Caco-2 (cell line): Measurements from ENCODE around the gene PIP5KL1. TPM values are rescaled to one million over a fixed set of nuclear protein-coding genes. Genes with fewer than 3 reads are reported as not detected.

Experiments used
- BruUV-seq: library from RNA; stranded (reverse); fragments of 400-500 nt; replicated peaks from 2 replicates; lab custom pipeline; 2021; lab: Mats Ljungman, UMichigan
- CTCF ChIA-PET: fragments of 300-600 bp; sonication (Branson Sonifier 250); formaldehyde crosslinking; loops from one replicate; lab custom pipeline; 2022; ENCODE audit warnings: antibody characterized with exemption; lab: Charles Lee
- POLR2A ChIA-PET: fragments of 300-600 bp; sonication (Branson Sonifier 250); formaldehyde crosslinking; loops from one replicate; lab custom pipeline; 2022; ENCODE audit warnings: antibody characterized with exemption; lab: Charles Lee
- DNase-seq, 2 experiments: peaks; one replicate each; pipeline versions ENCODE4 v3.0.0 to v3.0.0-alpha.2; 2020 to 2022
- H3K27me3 ChIP-seq: replicated peaks from 2 replicates; pipeline ENCODE4 v1.6.0; 2011; ENCODE audit warnings: low read length; ENCODE audit not compliant: control insufficient read depth, insufficient read depth
- H3K36me3 ChIP-seq: 2 replicates; pipeline ENCODE4 v1.5.1; 2011; ENCODE audit warnings: low read length; ENCODE audit not compliant: control insufficient read depth, insufficient read depth
- H3K4me1 ChIP-seq: fragments of 250-450 bp; sonication (Bioruptor Pico); 2 replicates; pipeline ENCODE4 v1.5.1; 2020; ENCODE audit warnings: mild to moderate bottlenecking
- H3K4me3 ChIP-seq: 2 replicates; pipeline ENCODE4 v1.5.1; 2011; ENCODE audit warnings: low read depth, mild to moderate bottlenecking, control low read depth, low read length
- H3K9me3 ChIP-seq: fragments of 250-450 bp; sonication (Bioruptor Pico); 2 replicates; pipeline ENCODE4 v1.5.1; 2020; ENCODE audit warnings: mild to moderate bottlenecking, moderate library complexity
- H3K27ac Mint-ChIP-seq: one replicate; pipeline ENCODE4 v1.8.0; 2022; ENCODE audit warnings: mixed read lengths; ENCODE audit not compliant: unreplicated experiment
- H3K27me3 Mint-ChIP-seq: one replicate; pipeline ENCODE4 v1.8.0; 2022; ENCODE audit warnings: mixed read lengths; ENCODE audit not compliant: insufficient read depth, unreplicated experiment
- H3K36me3 Mint-ChIP-seq: one replicate; pipeline ENCODE4 v1.8.0; 2022; ENCODE audit warnings: mild to moderate bottlenecking, mixed read lengths; ENCODE audit not compliant: insufficient read depth, unreplicated experiment
- H3K4me1 Mint-ChIP-seq: one replicate; pipeline ENCODE4 v1.8.0; 2022; ENCODE audit warnings: low read depth, mixed read lengths; ENCODE audit not compliant: unreplicated experiment
- H3K4me3 Mint-ChIP-seq: one replicate; pipeline ENCODE4 v1.8.0; 2022; ENCODE audit warnings: mild to moderate bottlenecking, moderate library complexity, mixed read lengths; ENCODE audit not compliant: unreplicated experiment
- H3K9me3 Mint-ChIP-seq: one replicate; pipeline ENCODE4 v1.8.0; 2022; ENCODE audit warnings: mixed read lengths; ENCODE audit not compliant: unreplicated experiment
- intact Hi-C: fragments of 100-400 bp; cut with micrococcal nuclease; formaldehyde crosslinking; loops from one replicate; pipeline ENCODE4 v1.10.0; 2022; ENCODE audit not compliant: unreplicated experiment
- total RNA-seq: library from RNA; stranded (reverse); gene quantifications from 2 replicates; pipeline ENCODE4 v1.2.3, GENCODE V29; 2022
- TF ChIP-seq, protein P1 (sequence below), 2 experiments: fragments of 200-600 bp in 1 of 2; IDR thresholded peaks; 1 replicate in 1 of 2; 2 replicates in 1 of 2; pipeline versions ENCODE4 v1.5.1 to v1.8.0; 2011 to 2022; ENCODE audit warnings: antibody characterized with exemption in 1 of 2, control low read depth in 1 of 2, inconsistent platforms in 1 of 2, low read depth in 1 of 2, low read length in 1 of 2, mild to moderate bottlenecking in 1 of 2, moderate library complexity in 1 of 2; ENCODE audit not compliant: insufficient read depth in 1 of 2, severe bottlenecking in 1 of 2, unreplicated experiment in 1 of 2

The PIP5KL1 gene
- total RNA-seq, 1 experiment from 2014 or later = 2.3 TPM

DNA sequence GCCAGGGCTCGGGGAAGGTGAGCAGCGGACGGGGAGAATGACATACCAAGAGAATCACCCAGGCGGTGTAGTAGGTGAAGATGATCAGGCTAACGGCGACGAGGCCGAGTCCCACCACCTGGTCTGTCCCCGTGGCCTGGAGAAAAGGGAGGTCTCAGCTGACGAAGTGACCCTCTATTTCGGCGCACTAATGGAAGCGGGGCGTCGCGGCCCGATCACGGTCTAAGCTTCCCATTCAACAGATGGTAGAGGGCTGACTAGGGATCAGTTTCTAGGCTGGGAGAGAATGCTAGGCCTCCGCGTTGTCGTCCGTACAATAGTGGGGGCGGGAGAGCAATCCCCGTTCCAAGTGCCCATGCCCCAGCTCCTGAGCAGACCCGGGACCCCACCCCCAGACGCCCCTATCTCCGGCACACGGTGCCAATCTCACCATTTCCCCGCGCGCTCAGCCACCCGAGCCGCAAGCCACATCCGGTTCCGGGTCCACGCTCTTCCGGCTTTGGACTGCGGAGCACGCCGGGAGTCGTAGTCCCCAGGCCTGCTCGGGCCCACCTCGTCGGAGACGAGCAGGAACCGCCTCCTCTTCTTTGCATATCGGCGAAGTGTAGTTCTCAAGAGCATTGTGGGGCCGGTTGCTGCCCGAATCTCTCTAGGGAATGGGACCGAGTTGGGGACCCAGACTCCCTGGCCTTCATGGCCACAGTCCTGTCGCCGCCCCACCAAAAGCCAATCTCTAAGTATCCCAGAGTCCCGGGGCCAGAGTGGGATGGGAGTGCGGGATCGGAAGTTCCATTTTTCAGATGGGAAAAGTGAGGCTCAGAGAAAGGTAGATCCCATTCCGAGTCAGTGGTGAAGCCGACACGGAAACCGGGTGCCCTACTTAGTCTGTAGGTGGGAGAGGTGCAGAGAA, 7.1 kb upstream of the PIP5KL1 start, which contains the start of gene DPM2:
Gene DPM2 (minus strand): TSS at position 467 of the 910 bp plus-strand sequence. CDS start 34 bp downstream, at position 433.
- Histone ChIP-seq H3K9me3 (no peaks in the 10 kb centered on the region), H3K36me3 (peaks cover 2% of the 10 kb centered on the region; the same call in 1 of the 2 replicates), H3K4me3 (peak within 1 kb of the TSS; percentile 78), H3K27me3 (no peaks in the 10 kb centered on the region), H3K4me1 (0 out of 2 replicates have a peak, but pooled peaks cover 4% of the 10 kb centered on the region)
- TF ChIP-seq, protein P1, sequence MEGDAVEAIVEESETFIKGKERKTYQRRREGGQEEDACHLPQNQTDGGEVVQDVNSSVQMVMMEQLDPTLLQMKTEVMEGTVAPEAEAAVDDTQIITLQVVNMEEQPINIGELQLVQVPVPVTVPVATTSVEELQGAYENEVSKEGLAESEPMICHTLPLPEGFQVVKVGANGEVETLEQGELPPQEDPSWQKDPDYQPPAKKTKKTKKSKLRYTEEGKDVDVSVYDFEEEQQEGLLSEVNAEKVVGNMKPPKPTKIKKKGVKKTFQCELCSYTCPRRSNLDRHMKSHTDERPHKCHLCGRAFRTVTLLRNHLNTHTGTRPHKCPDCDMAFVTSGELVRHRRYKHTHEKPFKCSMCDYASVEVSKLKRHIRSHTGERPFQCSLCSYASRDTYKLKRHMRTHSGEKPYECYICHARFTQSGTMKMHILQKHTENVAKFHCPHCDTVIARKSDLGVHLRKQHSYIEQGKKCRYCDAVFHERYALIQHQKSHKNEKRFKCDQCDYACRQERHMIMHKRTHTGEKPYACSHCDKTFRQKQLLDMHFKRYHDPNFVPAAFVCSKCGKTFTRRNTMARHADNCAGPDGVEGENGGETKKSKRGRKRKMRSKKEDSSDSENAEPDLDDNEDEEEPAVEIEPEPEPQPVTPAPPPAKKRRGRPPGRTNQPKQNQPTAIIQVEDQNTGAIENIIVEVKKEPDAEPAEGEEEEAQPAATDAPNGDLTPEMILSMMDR (IDR thresholded peaks at IDR 0.05; ENCODE audit: insufficient read depth in 1 of 2, low read depth in 1 of 2, low read length in 1 of 2, severe bottlenecking in 1 of 2, unreplicated experiment in 1 of 2) = no peak
- Mint-ChIP-seq H3K4me3 (peak within 1 kb of the TSS; percentile 82), H3K27ac (peak within 1 kb of the TSS; percentile 88), H3K9me3 (no peaks in the 10 kb centered on the region), H3K36me3 (peaks cover 78% of the 10 kb centered on the region), H3K4me1 (peaks cover 15% of the 10 kb centered on the region), H3K27me3 (no peaks in the 10 kb centered on the region)
- ChIA-PET CTCF (no interaction called here), POLR2A (no interaction called here)
- intact Hi-C loops = no loop called here
- TSS peak; percentile 69 for BruUV-seq
- DNase-seq = peak; percentile 83

DNA sequence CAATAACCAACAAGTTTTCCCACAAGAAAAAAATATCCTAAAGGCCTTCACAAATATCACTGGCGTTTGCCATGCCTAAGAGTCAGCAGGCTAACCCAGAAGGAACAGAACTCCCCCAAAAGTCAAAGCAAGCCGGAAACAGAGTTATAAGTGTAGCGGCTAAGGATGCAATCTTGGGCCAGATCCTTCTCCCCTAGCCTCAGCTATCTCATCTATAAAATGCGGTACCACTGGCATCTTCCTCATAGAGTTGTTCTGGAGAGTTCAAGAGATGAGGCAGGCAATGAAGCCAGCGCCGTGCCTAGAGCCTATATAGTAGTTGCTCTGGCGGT, 6.4 kb upstream of the PIP5KL1 start:
- Histone ChIP-seq H3K4me3 (peak overlapping the region; percentile 78), H3K9me3 (no peaks in the 10 kb centered on the region), H3K36me3 (peaks cover under 1% of the 10 kb centered on the region; the same call in 1 of the 2 replicates), H3K4me1 (0 out of 2 replicates have a peak, but pooled peaks cover 4% of the 10 kb centered on the region), H3K27me3 (no peaks in the 10 kb centered on the region)
- Mint-ChIP-seq H3K36me3 (peaks cover 76% of the 10 kb centered on the region), H3K9me3 (no peaks in the 10 kb centered on the region), H3K4me1 (peaks cover 15% of the 10 kb centered on the region), H3K27ac (peak overlapping the region; percentile 88), H3K4me3 (peak overlapping the region; percentile 82), H3K27me3 (no peaks in the 10 kb centered on the region)
- BruUV-seq = no TSS peak
- ChIA-PET CTCF (no interaction called here), POLR2A (interaction anchor here (0.6 kb wide), 1 partner anchor 348 kb away, joined by 3 read pairs; no protein-coding TSS in a partner anchor)
- intact Hi-C loops = no loop called here
- no peak for DNase-seq
- TF ChIP-seq, protein P1 (IDR thresholded peaks at IDR 0.05; ENCODE audit: insufficient read depth in 1 of 2, low read depth in 1 of 2, low read length in 1 of 2, severe bottlenecking in 1 of 2, unreplicated experiment in 1 of 2) = no peak

DNA sequence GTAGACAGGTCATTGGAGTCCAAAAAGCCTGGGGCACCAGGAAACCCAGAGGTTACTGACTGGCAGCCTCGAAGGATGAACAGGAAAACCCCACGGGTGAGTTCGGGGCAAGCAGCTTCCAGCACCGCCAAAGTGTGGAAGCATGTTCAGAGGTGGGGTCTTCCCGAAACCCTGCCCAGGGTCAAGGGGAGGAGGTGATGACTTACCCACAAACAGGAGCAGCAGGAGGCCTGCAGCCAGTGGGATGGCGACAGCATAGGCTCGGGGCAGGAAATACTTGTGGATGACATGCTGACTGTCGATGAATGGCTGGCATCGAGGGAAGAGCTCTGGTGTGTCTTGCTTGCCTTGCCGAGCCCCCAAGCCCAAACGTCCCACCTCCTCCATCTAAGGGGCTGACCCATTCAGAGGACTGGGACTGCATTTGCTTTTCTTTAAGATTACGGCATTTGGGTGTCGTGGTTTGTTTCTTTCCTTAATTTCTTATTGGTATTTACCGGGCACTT, 5.8 kb upstream of the PIP5KL1 start:
- POLR2A ChIA-PET = interaction anchor here (0.6 kb wide), 1 partner anchor 348 kb away, joined by 3 read pairs; no protein-coding TSS in a partner anchor
- CTCF ChIA-PET = no interaction called here

More for the DNA sequence above, 5.8 kb upstream of the PIP5KL1 start:
- H3K4me1 ChIP-seq = peaks cover 10% of the 10 kb centered on the region
- no peaks in the 10 kb centered on the region for H3K27me3 ChIP-seq
- Mint-ChIP-seq H3K27ac (peak overlapping the region; percentile 88), H3K27me3 (no peaks in the 10 kb centered on the region), H3K4me1 (peaks cover 15% of the 10 kb centered on the region), H3K36me3 (peaks cover 78% of the 10 kb centered on the region), H3K4me3 (peak overlapping the region; percentile 82), H3K9me3 (no peaks in the 10 kb centered on the region)
- TF ChIP-seq, protein P1 (IDR thresholded peaks at IDR 0.05; ENCODE audit: insufficient read depth in 1 of 2, low read depth in 1 of 2, low read length in 1 of 2, severe bottlenecking in 1 of 2, unreplicated experiment in 1 of 2) = no peak
- peak overlapping the region; percentile 78; the same call in 1 of the 2 replicates for H3K4me3 ChIP-seq
- no peaks in the 10 kb centered on the region for H3K36me3 ChIP-seq
- no TSS peak for BruUV-seq
- intact Hi-C loops = no loop called here
- no peaks in the 10 kb centered on the region for H3K9me3 ChIP-seq
- no peak for DNase-seq
